RWPE1 (cell line): ENCODE results near the gene DLGAP5.

Experiments used
- CTCF ChIA-PET: fragments of 350-600 bp; sonication (Branson Sonifier 250); formaldehyde crosslinking; extraction: SDS; loops from one replicate; lab custom pipeline; 2021; lab: Yijun Ruan, JAX
- POLR2A ChIA-PET: fragments of 400-600 bp; formaldehyde crosslinking; extraction: SDS; loops from one replicate; lab custom pipeline; 2020; ENCODE audit warnings: antibody characterized with exemption; ENCODE audit not compliant: low non-redundant PET; lab: Yijun Ruan, JAX
- DNase-seq: peaks from one replicate; pipeline ENCODE4 v3.0.0; 2012; ENCODE audit warnings: low spot score
- H3K27ac ChIP-seq: fragments of 450-650 bp; 2 replicates; pipeline ENCODE4 v1.5.1; 2017
- TF ChIP-seq, protein P1 (sequence below): fragments of 450-650 bp; conservative IDR thresholded peaks from 2 replicates; pipeline ENCODE4 v1.5.1; 2017; ENCODE audit warnings: low read depth, mild to moderate bottlenecking

Gene DLGAP5

DNA sequence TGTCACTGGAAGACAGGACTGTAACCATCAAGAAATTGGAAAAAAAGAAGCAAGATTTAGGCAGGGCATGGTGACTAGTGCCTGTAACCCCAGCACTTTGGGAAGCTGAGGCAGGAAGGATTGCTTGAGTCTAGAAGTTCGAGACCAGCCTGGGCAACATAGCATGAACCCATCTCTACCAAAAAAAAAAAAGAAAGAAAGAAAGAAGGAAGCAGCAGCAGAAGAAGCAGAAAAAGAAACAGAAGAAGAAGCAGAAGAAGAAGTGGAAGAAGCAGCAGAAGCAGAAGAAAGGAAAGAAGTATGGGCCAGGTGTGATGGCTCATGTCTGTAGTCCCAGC lies 92.9 kb downstream of the DLGAP5 start:
- H3K27ac ChIP-seq = no peak overlapping the region
- ChIA-PET POLR2A (no interaction called here), CTCF (interaction anchor here (0.6 kb wide), 1 partner anchor 172 kb away, joined by 3 read pairs; no protein-coding TSS in a partner anchor)

More for the DNA sequence above, 92.9 kb downstream of the DLGAP5 start:
- TF ChIP-seq, protein P1, sequence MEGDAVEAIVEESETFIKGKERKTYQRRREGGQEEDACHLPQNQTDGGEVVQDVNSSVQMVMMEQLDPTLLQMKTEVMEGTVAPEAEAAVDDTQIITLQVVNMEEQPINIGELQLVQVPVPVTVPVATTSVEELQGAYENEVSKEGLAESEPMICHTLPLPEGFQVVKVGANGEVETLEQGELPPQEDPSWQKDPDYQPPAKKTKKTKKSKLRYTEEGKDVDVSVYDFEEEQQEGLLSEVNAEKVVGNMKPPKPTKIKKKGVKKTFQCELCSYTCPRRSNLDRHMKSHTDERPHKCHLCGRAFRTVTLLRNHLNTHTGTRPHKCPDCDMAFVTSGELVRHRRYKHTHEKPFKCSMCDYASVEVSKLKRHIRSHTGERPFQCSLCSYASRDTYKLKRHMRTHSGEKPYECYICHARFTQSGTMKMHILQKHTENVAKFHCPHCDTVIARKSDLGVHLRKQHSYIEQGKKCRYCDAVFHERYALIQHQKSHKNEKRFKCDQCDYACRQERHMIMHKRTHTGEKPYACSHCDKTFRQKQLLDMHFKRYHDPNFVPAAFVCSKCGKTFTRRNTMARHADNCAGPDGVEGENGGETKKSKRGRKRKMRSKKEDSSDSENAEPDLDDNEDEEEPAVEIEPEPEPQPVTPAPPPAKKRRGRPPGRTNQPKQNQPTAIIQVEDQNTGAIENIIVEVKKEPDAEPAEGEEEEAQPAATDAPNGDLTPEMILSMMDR = no peak
- DNase-seq = no peak
